Transverse colon (tissue), 4 donors: Measurements from ENCODE around the gene ANKRD12. TPM values are rescaled to one million over a fixed set of nuclear protein-coding genes. Genes with fewer than 3 reads are reported as not detected.
"Not testable (repeated sequence)": the region's sequence is repeated elsewhere in the genome, so short reads cannot be mapped to it uniquely, and the experiment has no call there.

Source experiments
- DNase-seq: peaks from one replicate; pipeline ENCODE4 v3.0.0-alpha.2; 2019
- H3K27ac ChIP-seq, 4 donors: fragments of 200-600 bp; sonication (generic); 2 replicates each; pipeline ENCODE4 v1.5.1; 2016 to 2018; ENCODE audit warnings: inconsistent platforms in 4 of 4
- H3K27me3 ChIP-seq: fragments of 200-600 bp; sonication (generic); 2 replicates; pipeline ENCODE4 v1.5.1; 2017; ENCODE audit warnings: inconsistent platforms
- H3K36me3 ChIP-seq, 4 donors: fragments of 200-600 bp; sonication (generic); 2 replicates each; pipeline ENCODE4 v1.5.1; 2017 to 2019; ENCODE audit warnings: inconsistent platforms in 4 of 4
- H3K4me1 ChIP-seq, 4 donors: fragments of 200-600 bp; sonication (generic); 2 replicates each; pipeline ENCODE4 v1.5.1; 2017 to 2020; ENCODE audit warnings: inconsistent platforms in 4 of 4
- H3K4me3 ChIP-seq, 4 donors: fragments of 200-600 bp; sonication (generic); 1 replicate in 1 of 4; 2 replicates in 3 of 4; pipeline versions ENCODE4 v1.5.1 to v1.6.1; 2017 to 2019; ENCODE audit warnings: inconsistent platforms in 4 of 4
- H3K9me3 ChIP-seq, 2 donors: fragments of 200-600 bp; sonication (generic); 2 replicates each; pipeline ENCODE4 v1.5.1; 2017 to 2019; ENCODE audit warnings: inconsistent platforms in 2 of 2
- CTCF ChIP-seq, 5 experiments: fragments of 200-600 bp in 3 of 5; fragments of 450-650 bp in 2 of 5; sonication (generic) in 3 of 5; IDR thresholded peaks; 1 replicate in 2 of 5; 2 replicates in 3 of 5; pipeline ENCODE4 v1.5.1; 2016 to 2017; ENCODE audit warnings: antibody characterized with exemption in 5 of 5, inconsistent platforms in 3 of 5, mild to moderate bottlenecking in 2 of 5, moderate library complexity in 1 of 5
- EP300 ChIP-seq: sonication (generic); formaldehyde crosslinking; IDR thresholded peaks from one replicate; pipeline ENCODE4 v1.6.1; 2017; ENCODE audit warnings: antibody characterized with exemption, low read depth
- POLR2A ChIP-seq: fragments of 450-650 bp; IDR thresholded peaks from one replicate; pipeline ENCODE4 v1.6.1; 2016; ENCODE audit warnings: antibody characterized with exemption, mild to moderate bottlenecking, moderate library complexity
- POLR2AphosphoS5 ChIP-seq, 3 donors: sonication (generic); formaldehyde crosslinking; IDR thresholded peaks; one replicate each; pipeline ENCODE4 v1.6.1; 2016; ENCODE audit warnings: antibody characterized with exemption in 3 of 3
- WGBS, 2 donors: methylation state at CpG; one replicate each; pipeline ENCODE4 v1.1.5; 2018; ENCODE audit warnings: low coverage in 1 of 2; 5-methylcytosine and 5-hydroxymethylcytosine counted together
- in situ Hi-C, 4 donors: fragments of 200-750 bp; cut with MboI; loops; one replicate each; pipeline versions ENCODE4 v1.15.0 to v1.15.1; 2017; ENCODE audit warnings: low sequenced_read_pairs in 3 of 4, low pct_ligation_motif_present in 1 of 4, low pct_unique_long_range_greater_than_20kb in 1 of 4
- intact Hi-C: fragments of 100-400 bp; cut with DNase I; formaldehyde crosslinking; loops from one replicate; pipeline ENCODE4 v1.15.1; 2023; ENCODE audit warnings: low total_unique reads
- total RNA-seq, 4 donors: library from RNA; depleted of rRNA; stranded (reverse); fragments of >200 nt; gene quantifications; one replicate each; pipeline ENCODE4 v1.1.0, GENCODE V29; 2016

ANKRD12 gene
- total RNA-seq, 4 donors from 2014 or later, result 17.5 to 91.8 (median 59.1) TPM

GRCh38 chr18:9090578-9090977 is 46.0 kb upstream of the ANKRD12 start:
- Histone ChIP-seq H3K9me3 (no peaks in the 10 kb centered on the region), H3K27me3 (no peaks in the 10 kb centered on the region), H3K27ac (no peak overlapping the region), H3K4me3 (no peak overlapping the region), H3K36me3 (no peaks in the 10 kb centered on the region), H3K4me1 (peaks cover 7 to 30% (median 10%) of the 10 kb centered on the region in 4 donors)
- intact Hi-C loops (no loop called here), in situ Hi-C loops (loop anchor here in 2 of 4 donors (25.0 kb wide), 1 partner anchor 247 kb away; the partner anchor contains the start of gene TWSG1 (in 2 of the 2))
- 79 to 85% methylated on average over 3 to 5 of the region's 5 CpGs for WGBS, 2 donors
- DNase-seq, result no peak
- no peak for TF ChIP-seq POLR2AphosphoS5 (IDR thresholded peaks at IDR 0.05)
- no peak for TF ChIP-seq EP300
- TF ChIP-seq POLR2A, result no peak
- TF ChIP-seq CTCF (IDR thresholded peaks at IDR 0.05), result no peak

GRCh38 chr18:9091066-9091476 is 45.5 kb upstream of the ANKRD12 start:
- no peaks in the 10 kb centered on the region for H3K27me3 ChIP-seq
- DNase-seq, result no peak
- intact Hi-C loops, result no loop called here
- no peak for TF ChIP-seq POLR2AphosphoS5 (IDR thresholded peaks at IDR 0.05)
- TF ChIP-seq EP300, result no peak
- no peak for TF ChIP-seq CTCF (IDR thresholded peaks at IDR 0.05)
- no peak for TF ChIP-seq POLR2A
- no peak overlapping the region for H3K27ac ChIP-seq
- no peaks in the 10 kb centered on the region for H3K36me3 ChIP-seq
- in situ Hi-C loops, result loop anchor here in 2 of 4 donors (25.0 kb wide), 1 partner anchor 246 kb away; the partner anchor contains the start of gene TWSG1 (in 2 of the 2)
- H3K4me3 ChIP-seq, result no peak overlapping the region
- H3K4me1 ChIP-seq, result peaks cover 7 to 31% (median 11%) of the 10 kb centered on the region in 4 donors
- 56 to 74% methylated on average over 2 to 4 of the region's 4 CpGs for WGBS, 2 donors
- H3K9me3 ChIP-seq, result no peaks in the 10 kb centered on the region

- DNase-seq, result no peak
- TF ChIP-seq POLR2A (no peak), EP300 (no peak), POLR2AphosphoS5 (IDR thresholded peaks at IDR 0.05) (peak in 1 of 3 donors; percentile 5), CTCF (IDR thresholded peaks at IDR 0.05) (no peak)
- H3K27me3 ChIP-seq, result no peaks in the 10 kb centered on the region
- H3K4me3 ChIP-seq, result no peak overlapping the region
- in situ Hi-C loops (loop anchor here in 2 of 4 donors (25.0 kb wide), 1 partner anchor 245 kb away; the partner anchor contains the start of gene TWSG1 (in 2 of the 2)), intact Hi-C loops (no loop called here)
- no peaks in the 10 kb centered on the region for H3K36me3 ChIP-seq
- no peaks in the 10 kb centered on the region for H3K9me3 ChIP-seq
- H3K4me1 ChIP-seq, result peaks cover 7 to 31% (median 11%) of the 10 kb centered on the region in 4 donors
- WGBS, 2 donors, result 45 to 47% methylated on average over 2 of the region's 2 CpGs
- peak overlapping the region; percentile 42 to 60 (median 57) for H3K27ac ChIP-seq
Measured at GRCh38 chr18:9092665-9093064, 43.9 kb upstream of the ANKRD12 start.

- intact Hi-C loops, result not testable (repeated sequence)
- in situ Hi-C loops, result loop anchor here in 2 of 4 donors (25.0 kb wide), 1 partner anchor 244 kb away; the partner anchor contains the start of gene TWSG1 (in 2 of the 2)
Measured at GRCh38 chr18:9093109-9093508, 43.5 kb upstream of the ANKRD12 start.

More at GRCh38 chr18:9093109-9093508, 43.5 kb upstream of the ANKRD12 start:
- WGBS, 2 donors, result 63% methylated on average over 3 of the region's 3 CpGs; no CpG with 5 or more reads in 1 of the 2 donors
- not testable (repeated sequence) for H3K36me3 ChIP-seq, DNase-seq, H3K4me3 ChIP-seq, H3K27me3 ChIP-seq, H3K9me3 ChIP-seq
- Histone ChIP-seq H3K27ac (peak overlapping the region; percentile 42 to 60 (median 57)), H3K4me1 (peaks cover 7 to 31% (median 11%) of the 10 kb centered on the region in 4 donors)
- peak in 1 of 3 donors; percentile 4 for TF ChIP-seq POLR2AphosphoS5 (IDR thresholded peaks at IDR 0.05)
